Osteocyte (in vitro differentiated cells): ENCODE data around the gene DNAJB14. TPM values are rescaled to one million over a fixed set of nuclear protein-coding genes. Genes with fewer than 3 reads are reported as not detected.
A peak's percentile ranks its signal among the peaks of the same experiment; 100 is the strongest.

Experiments used
- DNase-seq: peaks from one replicate; pipeline ENCODE4 v3.0.0; 2021; ENCODE audit warnings: mixed read lengths; ENCODE audit not compliant: unreplicated experiment; ENCODE audit errors: extremely low spot score
- H3K27ac Mint-ChIP-seq: one replicate; pipeline ENCODE4 v1.8.0; 2021; ENCODE audit warnings: mild to moderate bottlenecking, mixed read lengths; ENCODE audit not compliant: unreplicated experiment
- H3K27me3 Mint-ChIP-seq: one replicate; pipeline ENCODE4 v1.8.0; 2021; ENCODE audit warnings: mixed read lengths; ENCODE audit not compliant: unreplicated experiment
- H3K36me3 Mint-ChIP-seq: one replicate; pipeline ENCODE4 v1.8.0; 2021; ENCODE audit warnings: mixed read lengths; ENCODE audit not compliant: unreplicated experiment
- H3K4me1 Mint-ChIP-seq: one replicate; pipeline ENCODE4 v1.8.0; 2021; ENCODE audit warnings: mixed read lengths; ENCODE audit not compliant: unreplicated experiment
- H3K4me3 Mint-ChIP-seq: one replicate; pipeline ENCODE4 v1.8.0; 2021; ENCODE audit warnings: mild to moderate bottlenecking, moderate library complexity, mixed read lengths; ENCODE audit not compliant: unreplicated experiment
- H3K9me3 Mint-ChIP-seq: one replicate; pipeline ENCODE4 v1.8.0; 2021; ENCODE audit warnings: mixed read lengths; ENCODE audit not compliant: unreplicated experiment
- CTCF ChIP-seq: fragments of 200-600 bp; sonication (generic); IDR thresholded peaks from 2 replicates; pipeline ENCODE4 v1.5.0; 2021; ENCODE audit warnings: antibody characterized with exemption, mild to moderate bottlenecking, moderate library complexity
- total RNA-seq: library from RNA; stranded (reverse); gene quantifications from 2 replicates; pipeline ENCODE4 v1.2.1, GENCODE V29; 2021

Gene DNAJB14
- total RNA-seq, 1 donor from 2014 or later: 56.5 TPM

- peak; percentile 95 for DNase-seq
- Mint-ChIP-seq H3K4me3 (peak within 1 kb of the TSS; percentile 97), H3K9me3 (no peaks in the 10 kb centered on the region), H3K27ac (peak within 1 kb of the TSS; percentile 97), H3K27me3 (no peaks in the 10 kb centered on the region), H3K36me3 (peaks cover 6% of the 10 kb centered on the region), H3K4me1 (peaks cover 44% of the 10 kb centered on the region)
- TF ChIP-seq CTCF: no peak
Measured at GRCh38 chr4:99894161-99894997, 52.0 kb downstream of the DNAJB14 start, which contains the start of gene LAMTOR3. Gene LAMTOR3 (minus strand): TSS chr4:99894427. CDS start chr4:99893963, 464 bp downstream.

GRCh38 chr4:99893839-99894160 is 52.6 kb downstream of the DNAJB14 start:
- Mint-ChIP-seq H3K4me1 (peaks cover 44% of the 10 kb centered on the region), H3K27me3 (no peaks in the 10 kb centered on the region), H3K36me3 (peaks cover 8% of the 10 kb centered on the region), H3K4me3 (peak overlapping the region; percentile 97), H3K9me3 (no peaks in the 10 kb centered on the region), H3K27ac (peak overlapping the region; percentile 97)
- no peak for DNase-seq
- TF ChIP-seq CTCF: no peak

GRCh38 chr4:99893029-99893428 is 53.4 kb downstream of the DNAJB14 start:
- TF ChIP-seq CTCF: no peak
- DNase-seq: no peak
- no peaks in the 10 kb centered on the region for H3K27me3 Mint-ChIP-seq
- H3K9me3 Mint-ChIP-seq: no peaks in the 10 kb centered on the region
- H3K36me3 Mint-ChIP-seq: peaks cover 8% of the 10 kb centered on the region
- peaks cover 44% of the 10 kb centered on the region for H3K4me1 Mint-ChIP-seq
- peak overlapping the region; percentile 97 for H3K4me3 Mint-ChIP-seq
- peak overlapping the region; percentile 97 for H3K27ac Mint-ChIP-seq

- DNase-seq: no peak
- H3K27me3 Mint-ChIP-seq: no peaks in the 10 kb centered on the region
- H3K36me3 Mint-ChIP-seq: peaks cover 9% of the 10 kb centered on the region
- H3K27ac Mint-ChIP-seq: no peak overlapping the region
- no peak for TF ChIP-seq CTCF
- peaks cover 47% of the 10 kb centered on the region for H3K4me1 Mint-ChIP-seq
- H3K4me3 Mint-ChIP-seq: peak overlapping the region; percentile 4
- H3K9me3 Mint-ChIP-seq: no peaks in the 10 kb centered on the region
Measured at GRCh38 chr4:99891351-99891750, 55.1 kb downstream of the DNAJB14 start.

GRCh38 chr4:99887837-99888236 is 58.6 kb downstream of the DNAJB14 start:
- TF ChIP-seq CTCF: no peak
- Mint-ChIP-seq H3K4me1 (peaks cover 27% of the 10 kb centered on the region), H3K4me3 (no peak overlapping the region), H3K27me3 (no peaks in the 10 kb centered on the region), H3K36me3 (peaks cover 19% of the 10 kb centered on the region), H3K27ac (no peak overlapping the region), H3K9me3 (no peaks in the 10 kb centered on the region)
- no peak for DNase-seq
